ENCODE data around the gene SLC30A5. TPM values are rescaled to one million over a fixed set of nuclear protein-coding genes. Genes with fewer than 3 reads are reported as not detected.

Gene SLC30A5
- total and polyA plus RNA-seq, 9 of the 15 experiments (the other 6 are each of a cell fraction or from before 2014, with no cell fraction given): 22.9 to 86.8 (median 62.5) TPM

- TF ChIP-seq CC2D1A (IDR thresholded peaks at IDR 0.05) (peak; percentile 59; the same call in 1 of the 2 replicates), SMARCB1 (IDR thresholded peaks at IDR 0.05; ENCODE audit: insufficient read length, low read depth) (no peak), DLX4 (CRISPR knock-in tag; IDR thresholded peaks at IDR 0.05) (no peak), FUS (optimal IDR thresholded peaks at IDR 0.05; ENCODE audit: low read depth, low read length) (peak; percentile 94), CREB1 (IDR thresholded peaks at IDR 0.05) (peak; percentile 90), CREB1 (CRISPR knock-in tag; IDR thresholded peaks at IDR 0.05) (peak; percentile 94), ZNF398 (CRISPR knock-in tag; IDR thresholded peaks at IDR 0.05) (no peak), YBX1 (IDR thresholded peaks at IDR 0.05) (no peak), NRF1 (conservative IDR thresholded peaks at IDR 0.05 in 1 of 2, IDR thresholded peaks at IDR 0.05 in 1 of 2) (peak; percentile 98 to 99), ZBTB43 (CRISPR knock-in tag; IDR thresholded peaks at IDR 0.05) (no peak), SP1 (CRISPR knock-in tag; IDR thresholded peaks at IDR 0.05) (peak; percentile 95), TAF1 (IDR thresholded peaks at IDR 0.05; ENCODE audit: control insufficient read depth, extremely low read depth, insufficient read depth, low read length, severe bottlenecking) (peak; percentile 96), SUPT5H (IDR thresholded peaks at IDR 0.05) (peak; percentile 91), FIP1L1 (IDR thresholded peaks at IDR 0.05; ENCODE audit: low read depth, low read length, poor library complexity, severe bottlenecking) (peak; percentile 69), POLR2H (tag; IDR thresholded peaks at IDR 0.05; ENCODE audit: low read depth) (peak; percentile 82), E2F1 (CRISPR knock-in tag; IDR thresholded peaks at IDR 0.05) (peak; percentile 76), E2F8 (IDR thresholded peaks at IDR 0.05; ENCODE audit: low read depth, partially characterized antibody) (peak; percentile 89), RB1 (IDR thresholded peaks at IDR 0.05; ENCODE audit: low read depth) (peak; percentile 65; the same call in 1 of the 2 replicates), ZNF24 (IDR thresholded peaks at IDR 0.05) (no peak), ZSCAN29 (IDR thresholded peaks at IDR 0.05) (0 out of 2 replicates have a peak, but pooled peaks have one; percentile 16), SMAD4 (CRISPR knock-in tag; conservative IDR thresholded peaks at IDR 0.05) (peak; percentile 82), ZFX (CRISPR knock-in tag; IDR thresholded peaks at IDR 0.05) (peak; percentile 100)
Observed at GRCh38 chr5:69093771-69094482, at the start of gene SLC30A5 (continued).
